IMR-90 (cell line): ENCODE results near the gene CCL13. TPM values are rescaled to one million over a fixed set of nuclear protein-coding genes. Genes with fewer than 3 reads are reported as not detected.

Source experiments
- ATAC-seq: fragments of 200-7000 bp; cut with Tn5 transposase; 2 replicates; pipeline ENCODE4 v1.9.1; 2020; ENCODE audit warnings: low read depth, mild to moderate bottlenecking, moderate library complexity
- BruUV-seq: library from RNA; stranded (reverse); fragments of 400-500 nt; replicated peaks from 2 replicates; lab custom pipeline; 2021; lab: Mats Ljungman, UMichigan
- CTCF ChIA-PET: fragments of 300-600 bp; formaldehyde crosslinking; extraction: SDS; loops from one replicate; lab custom pipeline; 2021; ENCODE audit warnings: antibody characterized with exemption; lab: Yijun Ruan, JAX
- POLR2A ChIA-PET: fragments of 300-600 bp; sonication (Branson Sonifier 250); formaldehyde crosslinking; loops from one replicate; lab custom pipeline; 2022; ENCODE audit warnings: antibody characterized with exemption; ENCODE audit not compliant: unreplicated experiment; lab: Charles Lee
- DNase-seq: peaks from one replicate; pipeline ENCODE4 v3.0.0; 2013
- H2AFZ ChIP-seq: replicated peaks from 2 replicates; pipeline ENCODE3; 2013; ENCODE audit warnings: low read length, mild to moderate bottlenecking; ENCODE audit not compliant: poor library complexity
- H2AK5ac ChIP-seq: 2 replicates; pipeline ENCODE4 v1.6.1; 2013; ENCODE audit warnings: low read depth, low read length, inconsistent platforms
- H2AK9ac ChIP-seq: replicated peaks from 2 replicates; pipeline ENCODE3; 2013; ENCODE audit warnings: mild to moderate bottlenecking, low read depth, low read length, moderate library complexity; ENCODE audit not compliant: poor library complexity
- H2BK120ac ChIP-seq: 2 replicates; pipeline ENCODE4 v1.6.1; 2013; ENCODE audit warnings: low read depth, low read length, inconsistent platforms
- H2BK15ac ChIP-seq: 3 replicates; pipeline ENCODE4 v1.6.1; 2013; ENCODE audit warnings: low read depth, low read length, inconsistent platforms
- H2BK20ac ChIP-seq: 2 replicates; pipeline ENCODE4 v1.6.1; 2013; ENCODE audit warnings: low read depth, mild to moderate bottlenecking, inconsistent platforms, low read length, moderate library complexity
- H2BK5ac ChIP-seq: 2 replicates; pipeline ENCODE4 v1.6.1; 2013; ENCODE audit warnings: mild to moderate bottlenecking, low read depth, low read length, inconsistent platforms; ENCODE audit not compliant: poor library complexity, severe bottlenecking
- H3K14ac ChIP-seq: replicated peaks from 2 replicates; pipeline ENCODE4 v1.6.1; 2013; ENCODE audit warnings: low read depth, low read length, inconsistent platforms
- H3K18ac ChIP-seq: 2 replicates; pipeline ENCODE4 v1.6.1; 2013; ENCODE audit warnings: low read depth, low read length, control low read depth
- H3K23ac ChIP-seq: 2 replicates; pipeline ENCODE4 v1.6.1; 2013; ENCODE audit warnings: low read depth, low read length, inconsistent platforms
- H3K27ac ChIP-seq: 2 replicates; pipeline ENCODE4 v1.5.1; 2013; ENCODE audit warnings: mild to moderate bottlenecking, control low read depth, low read length; ENCODE audit not compliant: insufficient read depth
- H3K27me3 ChIP-seq: 2 replicates; pipeline ENCODE4 v1.6.1; 2013; ENCODE audit warnings: low read length; ENCODE audit not compliant: control insufficient read depth, insufficient read depth
- H3K36me3 ChIP-seq: 2 replicates; pipeline ENCODE4 v1.6.1; 2013; ENCODE audit warnings: low read length, mixed read lengths; ENCODE audit not compliant: control insufficient read depth, insufficient read depth
- H3K4ac ChIP-seq: 2 replicates; pipeline ENCODE4 v1.6.1; 2013; ENCODE audit warnings: low read depth, low read length, inconsistent platforms
- H3K4me1 ChIP-seq: 2 replicates; pipeline ENCODE4 v1.6.1; 2013; ENCODE audit warnings: low read length, mixed read lengths; ENCODE audit not compliant: control insufficient read depth, insufficient read depth
- H3K4me2 ChIP-seq: 2 replicates; pipeline ENCODE4 v1.6.1; 2013; ENCODE audit warnings: low read depth, mild to moderate bottlenecking, control low read depth, low read length, moderate library complexity
- H3K4me3 ChIP-seq: 2 replicates; pipeline ENCODE4 v1.5.1; 2013; ENCODE audit warnings: low read depth, mild to moderate bottlenecking, control low read depth, low read length, moderate library complexity; ENCODE audit not compliant: insufficient read depth
- H3K56ac ChIP-seq: 2 replicates; pipeline ENCODE4 v1.6.1; 2013; ENCODE audit warnings: low read length, inconsistent platforms; ENCODE audit not compliant: insufficient read depth; ENCODE audit errors: extremely low read depth
- H3K79me1 ChIP-seq, 2 experiments: 2 replicates each; pipeline ENCODE4 v1.6.1; 2013; ENCODE audit warnings: low read length in 2 of 2, inconsistent platforms in 1 of 2, low read depth in 1 of 2
- H3K9ac ChIP-seq: 2 replicates; pipeline ENCODE4 v1.6.1; 2013; ENCODE audit warnings: low read depth, low read length, control low read depth
- H3K9me1 ChIP-seq: 2 replicates; pipeline ENCODE4 v1.6.1; 2013; ENCODE audit warnings: low read length, inconsistent platforms; ENCODE audit not compliant: insufficient read depth
- H3K9me3 ChIP-seq: 2 replicates; pipeline ENCODE4 v1.6.1; 2013; ENCODE audit warnings: low read length; ENCODE audit not compliant: control insufficient read depth, insufficient read depth
- H4K20me1 ChIP-seq: 2 replicates; pipeline ENCODE4 v1.6.1; 2013; ENCODE audit warnings: low read length, inconsistent platforms; ENCODE audit not compliant: insufficient read depth
- H4K5ac ChIP-seq: 2 replicates; pipeline ENCODE4 v1.6.1; 2013; ENCODE audit warnings: mild to moderate bottlenecking, low read depth, low read length, control low read depth
- H4K8ac ChIP-seq, 2 experiments: 2 replicates each; pipeline ENCODE4 v1.6.1; 2013; ENCODE audit warnings: low read depth in 2 of 2, low read length in 2 of 2, control low read depth in 1 of 2, inconsistent platforms in 1 of 2
- H4K91ac ChIP-seq: 2 replicates; pipeline ENCODE4 v1.6.1; 2013; ENCODE audit warnings: low read depth, low read length, inconsistent platforms; ENCODE audit not compliant: insufficient read depth
- BHLHE40 ChIP-seq: fragments of 150-350 bp; IDR thresholded peaks from 2 replicates; pipeline ENCODE4 v1.6.1; 2016; ENCODE audit warnings: mild to moderate bottlenecking, low read depth, low read length
- CEBPB ChIP-seq: IDR thresholded peaks from 2 replicates; pipeline ENCODE4 v1.6.1; 2012; ENCODE audit warnings: low read depth, low read length, improper control_type of control experiment
- CHD1 ChIP-seq: IDR thresholded peaks from 2 replicates; pipeline ENCODE4 v1.6.1; 2012; ENCODE audit warnings: low read depth, low read length, improper control_type of control experiment
- FOS ChIP-seq: fragments of 150-350 bp; IDR thresholded peaks from 2 replicates; pipeline ENCODE4 v1.6.1; 2016; ENCODE audit warnings: low read depth, low read length
- MAFK ChIP-seq: IDR thresholded peaks from 2 replicates; pipeline ENCODE4 v1.6.1; 2012; ENCODE audit warnings: low read depth, low read length, improper control_type of control experiment
- MAZ ChIP-seq: IDR thresholded peaks from 2 replicates; pipeline ENCODE4 v1.6.1; 2012; ENCODE audit warnings: low read depth, mild to moderate bottlenecking, low read length, improper control_type of control experiment, moderate library complexity, borderline replicate concordance
- NFE2L2 ChIP-seq: fragments of 150-350 bp; IDR thresholded peaks from 2 replicates; pipeline ENCODE4 v1.6.1; 2016; ENCODE audit warnings: low read depth, mild to moderate bottlenecking, low read length
- POLR2A ChIP-seq: IDR thresholded peaks from 2 replicates; pipeline ENCODE4 v1.6.1; 2012; ENCODE audit warnings: mild to moderate bottlenecking, low read depth, low read length
- RAD21 ChIP-seq: IDR thresholded peaks from 2 replicates; pipeline ENCODE4 v1.6.1; 2012; ENCODE audit warnings: low read length, improper control_type of control experiment
- RCOR1 ChIP-seq: IDR thresholded peaks from 2 replicates; pipeline ENCODE4 v1.6.1; 2012; ENCODE audit warnings: mild to moderate bottlenecking, low read length, improper control_type of control experiment; ENCODE audit not compliant: insufficient replicate concordance
- RFX5 ChIP-seq: IDR thresholded peaks from 2 replicates; pipeline ENCODE4 v1.8.0; 2012; ENCODE audit warnings: low read depth, mild to moderate bottlenecking, low read length, moderate library complexity
- SMC3 ChIP-seq: fragments of 150-350 bp; IDR thresholded peaks from 2 replicates; pipeline ENCODE4 v1.6.1; 2016; ENCODE audit warnings: low read depth, mild to moderate bottlenecking, antibody characterized with exemption, low read length, moderate library complexity
- WGBS, 2 experiments: methylation state at CpG; one replicate each; pipeline versions ENCODE4 v1.1.5 to v1.1.7; 2013; ENCODE audit warnings: missing lambda C conversion rate in 2 of 2; ENCODE audit not compliant: insufficient read length in 1 of 2; ENCODE audit errors: extremely low coverage in 2 of 2; 5-methylcytosine and 5-hydroxymethylcytosine counted together
- dilution Hi-C: fragments of 300-500 bp; cut with HindIII; formaldehyde crosslinking; loops from one replicate; pipeline ENCODE4 v1.14.3; 2018; ENCODE audit warnings: low sequenced_read_pairs; ENCODE audit not compliant: unreplicated experiment
- in situ Hi-C: fragments of 300-500 bp; cut with MboI; formaldehyde crosslinking; loops from 3 replicates; pipeline ENCODE4 v1.14.3; 2019; ENCODE audit warnings: low sequenced_read_pairs, inconsistent platforms, mixed read lengths
- intact Hi-C: fragments of 100-400 bp; cut with micrococcal nuclease; formaldehyde crosslinking; loops from 2 replicates; pipeline ENCODE4 v1.10.0; 2022
- polyA plus RNA-seq, 3 experiments: library from polyadenylated mRNA; depleted of rRNA; stranded (reverse); fragments of >200 nt; gene quantifications; 2 replicates each; pipeline ENCODE4 v1.2.3, GENCODE V29; 2012; ENCODE audit warnings: low replicate concordance in 1 of 3
- total RNA-seq: library from RNA; depleted of rRNA; stranded (reverse); fragments of >200 nt; gene quantifications from 2 replicates; pipeline ENCODE4 v1.2.3, GENCODE V29; 2012
- TF ChIP-seq, protein P1 (sequence below): conservative IDR thresholded peaks from 2 replicates; pipeline ENCODE4 v1.5.1; 2012; ENCODE audit warnings: mild to moderate bottlenecking, low read depth, low read length, improper control_type of control experiment
- TF ChIP-seq, protein P2 (sequence below): fragments of 150-350 bp; IDR thresholded peaks from 2 replicates; pipeline ENCODE4 v1.6.1; 2017; ENCODE audit warnings: mild to moderate bottlenecking, antibody characterized with exemption, low read length, low read depth
- TF ChIP-seq, protein P3 (sequence below): fragments of 150-350 bp; IDR thresholded peaks from 2 replicates; pipeline ENCODE4 v1.6.1; 2016; ENCODE audit warnings: low read depth, mild to moderate bottlenecking, low read length, moderate library complexity, borderline replicate concordance

CCL13 gene
- total and polyA plus RNA-seq, 2 of the 4 experiments (the other 2 are of a cell fraction), result 0.18 TPM; not detected in 1

DNA sequence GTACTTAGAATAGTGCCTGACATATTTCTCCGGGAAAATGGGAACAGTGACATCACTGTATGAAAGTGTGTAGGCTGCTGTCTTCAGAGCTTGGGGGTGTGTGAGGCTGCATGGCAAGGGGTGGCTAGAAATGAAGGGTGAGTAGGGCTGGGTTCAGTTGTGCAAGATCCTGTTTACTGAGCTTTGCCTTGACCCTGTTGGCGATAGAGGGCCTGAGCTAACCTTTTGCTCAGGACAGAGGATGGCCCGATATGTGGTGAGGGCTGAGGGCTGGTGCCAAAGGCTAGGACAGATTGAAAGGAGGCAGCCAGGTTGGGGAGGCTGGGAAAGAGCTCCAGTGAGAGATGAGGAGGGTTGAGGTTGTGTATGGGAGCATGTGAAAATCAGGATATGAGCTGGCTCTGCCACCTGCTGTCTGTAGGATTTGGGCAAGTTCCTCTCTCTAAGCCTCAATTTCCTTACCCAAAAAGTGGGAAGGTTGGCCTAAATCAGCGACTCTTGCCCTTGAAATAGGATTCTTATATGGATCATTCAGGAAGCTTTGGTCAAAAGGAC lies 12.7 kb downstream of the CCL13 start:
- intact Hi-C loops (no loop called here), in situ Hi-C loops (loop anchor here (10.0 kb wide), 1 partner anchor 594 kb away; no protein-coding TSS in a partner anchor), dilution Hi-C loops (no loop called here)
- Histone ChIP-seq H3K18ac (no peak overlapping the region), H3K14ac (no peak overlapping the region), H2BK120ac (no peak overlapping the region), H2AK9ac (no peak overlapping the region), H4K91ac (no peak overlapping the region), H3K79me1 (no peaks in the 10 kb centered on the region), H4K8ac (no peak overlapping the region), H3K9ac (no peak overlapping the region), H4K20me1 (no peaks in the 10 kb centered on the region), H2BK15ac (no peak overlapping the region), H2BK5ac (no peak overlapping the region), H4K5ac (no peak overlapping the region), H3K27me3 (peaks cover 22% of the 10 kb centered on the region), H3K4me3 (no peak overlapping the region), H3K27ac (no peak overlapping the region), H3K4me2 (no peak overlapping the region), H2BK20ac (no peak overlapping the region), H2AK5ac (no peak overlapping the region), H3K9me1 (no peaks in the 10 kb centered on the region), H3K56ac (no peak overlapping the region), H3K4ac (no peak overlapping the region), H3K4me1 (no peaks in the 10 kb centered on the region), H2AFZ (no peak overlapping the region), H3K9me3 (no peaks in the 10 kb centered on the region), H3K36me3 (no peaks in the 10 kb centered on the region), H3K23ac (no peak overlapping the region)
- no TSS peak for BruUV-seq
- 33% methylated on average over 2 of the region's 4 CpGs; no CpG with 5 or more reads in 1 of the 2 experiments for WGBS, 2 experiments
- TF ChIP-seq BHLHE40 (no peak), MAZ (no peak), RFX5 (no peak), NFE2L2 (no peak), MAFK (no peak), POLR2A (no peak), RAD21 (no peak), SMC3 (no peak), FOS (no peak), RCOR1 (no peak), CEBPB (no peak), CHD1 (no peak)
- TF ChIP-seq, protein P1, sequence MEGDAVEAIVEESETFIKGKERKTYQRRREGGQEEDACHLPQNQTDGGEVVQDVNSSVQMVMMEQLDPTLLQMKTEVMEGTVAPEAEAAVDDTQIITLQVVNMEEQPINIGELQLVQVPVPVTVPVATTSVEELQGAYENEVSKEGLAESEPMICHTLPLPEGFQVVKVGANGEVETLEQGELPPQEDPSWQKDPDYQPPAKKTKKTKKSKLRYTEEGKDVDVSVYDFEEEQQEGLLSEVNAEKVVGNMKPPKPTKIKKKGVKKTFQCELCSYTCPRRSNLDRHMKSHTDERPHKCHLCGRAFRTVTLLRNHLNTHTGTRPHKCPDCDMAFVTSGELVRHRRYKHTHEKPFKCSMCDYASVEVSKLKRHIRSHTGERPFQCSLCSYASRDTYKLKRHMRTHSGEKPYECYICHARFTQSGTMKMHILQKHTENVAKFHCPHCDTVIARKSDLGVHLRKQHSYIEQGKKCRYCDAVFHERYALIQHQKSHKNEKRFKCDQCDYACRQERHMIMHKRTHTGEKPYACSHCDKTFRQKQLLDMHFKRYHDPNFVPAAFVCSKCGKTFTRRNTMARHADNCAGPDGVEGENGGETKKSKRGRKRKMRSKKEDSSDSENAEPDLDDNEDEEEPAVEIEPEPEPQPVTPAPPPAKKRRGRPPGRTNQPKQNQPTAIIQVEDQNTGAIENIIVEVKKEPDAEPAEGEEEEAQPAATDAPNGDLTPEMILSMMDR, result no peak
- TF ChIP-seq, protein P2, sequence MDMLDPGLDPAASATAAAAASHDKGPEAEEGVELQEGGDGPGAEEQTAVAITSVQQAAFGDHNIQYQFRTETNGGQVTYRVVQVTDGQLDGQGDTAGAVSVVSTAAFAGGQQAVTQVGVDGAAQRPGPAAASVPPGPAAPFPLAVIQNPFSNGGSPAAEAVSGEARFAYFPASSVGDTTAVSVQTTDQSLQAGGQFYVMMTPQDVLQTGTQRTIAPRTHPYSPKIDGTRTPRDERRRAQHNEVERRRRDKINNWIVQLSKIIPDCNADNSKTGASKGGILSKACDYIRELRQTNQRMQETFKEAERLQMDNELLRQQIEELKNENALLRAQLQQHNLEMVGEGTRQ, result no peak
- TF ChIP-seq, protein P3, sequence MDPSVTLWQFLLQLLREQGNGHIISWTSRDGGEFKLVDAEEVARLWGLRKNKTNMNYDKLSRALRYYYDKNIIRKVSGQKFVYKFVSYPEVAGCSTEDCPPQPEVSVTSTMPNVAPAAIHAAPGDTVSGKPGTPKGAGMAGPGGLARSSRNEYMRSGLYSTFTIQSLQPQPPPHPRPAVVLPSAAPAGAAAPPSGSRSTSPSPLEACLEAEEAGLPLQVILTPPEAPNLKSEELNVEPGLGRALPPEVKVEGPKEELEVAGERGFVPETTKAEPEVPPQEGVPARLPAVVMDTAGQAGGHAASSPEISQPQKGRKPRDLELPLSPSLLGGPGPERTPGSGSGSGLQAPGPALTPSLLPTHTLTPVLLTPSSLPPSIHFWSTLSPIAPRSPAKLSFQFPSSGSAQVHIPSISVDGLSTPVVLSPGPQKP, result no peak
- CTCF ChIA-PET, result interaction anchor here (1.0 kb wide), 1 partner anchor 168 kb away, joined by 7 read pairs; no protein-coding TSS in a partner anchor
- DNase-seq (no peak), ATAC-seq (no peak)
- POLR2A ChIA-PET, result no interaction called here
